GM12878 (cell line): ENCODE results near the gene ERC2. TPM values are rescaled to one million over a fixed set of nuclear protein-coding genes. Genes with fewer than 3 reads are reported as not detected.

ENCODE experiments used
- ATAC-seq: fragments of 200-7000 bp; cut with Tn5 transposase; 3 replicates; pipeline ENCODE4 v1.9.1; 2020; ENCODE audit warnings: mild to moderate bottlenecking, moderate library complexity
- BruUV-seq: library from RNA; stranded (reverse); fragments of 400-500 nt; replicated peaks from 2 replicates; lab custom pipeline; 2021; lab: Mats Ljungman, UMichigan
- CTCF ChIA-PET: fragments of 300-600 bp; sonication (Branson Sonifier 250); formaldehyde crosslinking; extraction: SDS; loops from one replicate; lab custom pipeline; 2021; ENCODE audit warnings: inconsistent platforms; lab: Yijun Ruan, JAX
- POLR2A ChIA-PET: fragments of 350-600 bp; formaldehyde crosslinking; extraction: SDS; loops from one replicate; lab custom pipeline; 2021; ENCODE audit warnings: inconsistent platforms; lab: Charles Lee
- RAD21 ChIA-PET: fragments of 300-600 bp; sonication (Branson Sonifier 250); formaldehyde crosslinking; loops from one replicate; lab custom pipeline; 2023; ENCODE audit warnings: antibody characterized with exemption; ENCODE audit not compliant: unreplicated experiment; lab: Charles Lee
- SMC1A ChIA-PET: fragments of 300-600 bp; sonication (Branson Sonifier 250); formaldehyde crosslinking; loops from one replicate; lab custom pipeline; 2023; ENCODE audit not compliant: unreplicated experiment, uncharacterized antibody; lab: Charles Lee
- DNase-seq: peaks from one replicate; pipeline ENCODE4 v3.0.0-alpha.2; 2011; ENCODE audit warnings: low read depth, low spot score
- FAIRE-seq: peaks from 3 replicates; lab custom pipeline; 2011; peaks lifted over from hg19 to GRCh38; lab: Jason Lieb, UNC
- H2AFZ ChIP-seq: 2 replicates; pipeline ENCODE4 v1.6.0; 2011; ENCODE audit warnings: low read depth, low read length, control low read depth; ENCODE audit not compliant: control insufficient read depth
- H3K27ac ChIP-seq: 2 replicates; pipeline ENCODE4 v1.5.1; 2011; ENCODE audit warnings: control low read depth; ENCODE audit not compliant: control insufficient read depth, insufficient read depth
- H3K27me3 ChIP-seq, 2 experiments: replicated peaks in 1 of 2; 2 replicates each; pipeline versions ENCODE4 v1.6.0 to v1.6.1; 2011; ENCODE audit warnings: low read length in 1 of 2; ENCODE audit not compliant: control insufficient read depth in 2 of 2, insufficient read depth in 2 of 2
- H3K36me3 ChIP-seq, 2 experiments: 2 replicates each; pipeline ENCODE4 v1.5.1; 2011; ENCODE audit warnings: low read length in 1 of 2; ENCODE audit not compliant: control insufficient read depth in 2 of 2, insufficient read depth in 2 of 2
- H3K4me1 ChIP-seq: 2 replicates; pipeline ENCODE4 v1.6.1; 2011; ENCODE audit warnings: mild to moderate bottlenecking, low read length, moderate library complexity, mixed read lengths; ENCODE audit not compliant: control insufficient read depth, insufficient read depth
- H3K4me2 ChIP-seq: 2 replicates; pipeline ENCODE4 v1.6.0; 2011; ENCODE audit warnings: control low read depth; ENCODE audit not compliant: control insufficient read depth, insufficient read depth
- H3K4me3 ChIP-seq: fragments of 200-600 bp; sonication (generic); 2 replicates; pipeline ENCODE4 v1.5.1; 2016
- H3K79me2 ChIP-seq: 2 replicates; pipeline ENCODE4 v1.6.0; 2011; ENCODE audit warnings: low read length; ENCODE audit not compliant: control insufficient read depth, insufficient read depth
- H3K9ac ChIP-seq: 2 replicates; pipeline ENCODE4 v1.8.0; 2011; ENCODE audit warnings: low read length, control low read depth, mixed read lengths; ENCODE audit not compliant: control insufficient read depth, insufficient read depth
- H3K9me3 ChIP-seq: replicated peaks from 3 replicates; pipeline ENCODE4 v1.5.1; 2011; ENCODE audit warnings: mild to moderate bottlenecking, low read length; ENCODE audit not compliant: control insufficient read depth, insufficient read depth
- H4K20me1 ChIP-seq: 2 replicates; pipeline ENCODE4 v1.6.0; 2011; ENCODE audit not compliant: control insufficient read depth, insufficient read depth
- ATF2 ChIP-seq: IDR thresholded peaks from 2 replicates; pipeline ENCODE4 v1.6.1; 2012; ENCODE audit warnings: low read length, inconsistent platforms
- CHD4 ChIP-seq: fragments of 200-600 bp; sonication (generic); IDR thresholded peaks from 2 replicates; pipeline ENCODE4 v1.6.1; 2016; ENCODE audit warnings: mild to moderate bottlenecking
- DPF2 ChIP-seq: fragments of 450-650 bp; IDR thresholded peaks from 2 replicates; pipeline ENCODE4 v1.6.1; 2017; ENCODE audit warnings: mild to moderate bottlenecking
- GABPA ChIP-seq: IDR thresholded peaks from 2 replicates; pipeline ENCODE4 v1.6.1; 2014; ENCODE audit warnings: antibody characterized with exemption, low read depth, mild to moderate bottlenecking, inconsistent platforms
- NR2F1 ChIP-seq: fragments of 450-650 bp; conservative IDR thresholded peaks from 2 replicates; pipeline ENCODE4 v1.6.1; 2017; ENCODE audit warnings: mild to moderate bottlenecking
- PAX5 ChIP-seq: IDR thresholded peaks from 2 replicates; pipeline ENCODE4 v1.6.1; 2011; ENCODE audit warnings: low read depth, low read length, borderline replicate concordance
- POU2F2 ChIP-seq: IDR thresholded peaks from 3 replicates; pipeline ENCODE4 v1.6.1; 2011; ENCODE audit warnings: low read depth, mild to moderate bottlenecking, low read length, borderline replicate concordance
- RBBP5 ChIP-seq: fragments of 200-600 bp; sonication (generic); conservative IDR thresholded peaks from 2 replicates; pipeline ENCODE4 v1.6.1; 2016
- STAT1 ChIP-seq: fragments of 450-650 bp; conservative IDR thresholded peaks from 2 replicates; pipeline ENCODE4 v1.6.1; 2014; ENCODE audit warnings: antibody characterized with exemption, mild to moderate bottlenecking
- SUZ12 ChIP-seq: fragments of 200-600 bp; sonication (generic); IDR thresholded peaks from one replicate; pipeline ENCODE4 v1.6.1; 2018; ENCODE audit warnings: antibody characterized with exemption, mild to moderate bottlenecking; ENCODE audit not compliant: unreplicated experiment
- TBL1XR1 ChIP-seq: IDR thresholded peaks from 2 replicates; pipeline ENCODE4 v1.6.1; 2012; ENCODE audit warnings: low read depth, low read length, improper control_type of control experiment
- WGBS: methylation state at CpG from one replicate; pipeline ENCODE4 v1.1.6; 2016; ENCODE audit warnings: low lambda C conversion rate; ENCODE audit not compliant: insufficient replicate concordance, insufficient coverage; ENCODE audit errors: missing lambda C conversion rate; 5-methylcytosine and 5-hydroxymethylcytosine counted together
- in situ Hi-C: fragments of 300-500 bp; cut with MboI; formaldehyde crosslinking; loops from 9 replicates; pipeline ENCODE4 v1.14.3; 2018; ENCODE audit warnings: mixed read lengths
- intact Hi-C: fragments of 100-400 bp; cut with micrococcal nuclease; formaldehyde crosslinking; loops from one replicate; pipeline ENCODE4 v1.14.2; 2022; ENCODE audit not compliant: unreplicated experiment
- polyA plus RNA-seq, 11 experiments: library from polyadenylated mRNA; depleted of rRNA in 4 of 11; unstranded in 6 of 11; stranded (reverse) in 5 of 11; fragments of >200 nt; fragmentation: Nextera tagmentation in 4 of 11; fragmentation: Illumina TruSeq in 1 of 11; extraction: Ambion mirVana in 4 of 11; extraction: Trizol in 1 of 11; gene quantifications; 1 replicate in 1 of 11; 2 replicates in 10 of 11; pipeline versions ENCODE4 v1.2.1 to v1.2.3, GENCODE V29; 2011 to 2016; ENCODE audit warnings: inconsistent platforms in 2 of 11, missing spikeins in 2 of 11, low read depth in 1 of 11
- total RNA-seq, 4 experiments: library from RNA; depleted of rRNA in 3 of 4; stranded (reverse); fragments of >200 nt in 3 of 4; fragmentation: Illumina TruSeq in 1 of 4; extraction: Trizol in 1 of 4; gene quantifications; 2 replicates each; pipeline versions ENCODE4 v1.2.1 to v1.2.3, GENCODE V29; 2013 to 2021

ERC2 gene
- total and polyA plus RNA-seq, 10 of the 15 experiments (the other 5 are each of a cell fraction or from before 2014, with no cell fraction given), result 0.06 to 1.4 (median 0.12) TPM; not detected in 3

DNA sequence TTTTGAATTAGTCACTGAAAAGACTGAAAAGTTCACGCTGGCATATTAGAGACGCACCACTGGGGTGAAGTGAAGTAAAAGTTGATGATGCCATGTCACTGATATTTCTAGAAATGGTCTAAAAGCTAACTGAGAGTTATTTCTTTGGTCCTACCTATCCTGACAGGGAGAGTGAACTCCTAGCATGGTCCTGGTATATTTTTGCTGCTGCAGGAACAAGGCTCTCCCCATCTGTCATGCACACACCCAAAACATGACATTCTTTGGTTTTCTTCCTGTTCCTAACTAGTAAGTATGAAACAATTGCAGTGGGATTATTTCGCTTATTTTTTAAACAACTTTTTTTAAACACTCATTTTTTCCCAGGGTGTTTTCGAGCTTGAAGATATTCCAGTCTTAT is 466.7 kb downstream of the ERC2 start (continued):
- TF ChIP-seq POU2F2 (no peak), SUZ12 (no peak), PAX5 (no peak), STAT1 (no peak), TBL1XR1 (no peak)
- TF ChIP-seq, all 136 proteins: peak for 0

DNA sequence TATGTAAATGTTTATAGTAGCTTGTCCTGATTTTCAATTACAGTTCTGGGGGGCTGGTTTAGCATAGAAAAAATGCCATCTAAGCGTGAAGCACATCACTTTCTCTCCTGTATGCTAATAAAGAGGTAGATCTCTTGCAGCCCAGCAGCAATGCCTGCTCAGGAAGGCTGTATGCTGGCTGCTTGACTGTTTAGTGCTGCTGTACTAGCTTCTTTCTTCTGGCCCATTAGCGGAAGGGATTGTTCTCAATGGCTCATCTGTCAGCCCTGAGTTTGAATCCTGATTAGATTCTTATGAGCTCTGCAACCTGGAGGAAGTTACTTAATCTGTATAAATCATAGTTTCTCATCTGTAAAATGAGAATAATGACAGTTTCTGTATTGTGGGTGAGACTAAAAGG is 478.9 kb downstream of the ERC2 start:
- RAD21 ChIA-PET, result no interaction called here
- in situ Hi-C loops, result no loop called here

DNA sequence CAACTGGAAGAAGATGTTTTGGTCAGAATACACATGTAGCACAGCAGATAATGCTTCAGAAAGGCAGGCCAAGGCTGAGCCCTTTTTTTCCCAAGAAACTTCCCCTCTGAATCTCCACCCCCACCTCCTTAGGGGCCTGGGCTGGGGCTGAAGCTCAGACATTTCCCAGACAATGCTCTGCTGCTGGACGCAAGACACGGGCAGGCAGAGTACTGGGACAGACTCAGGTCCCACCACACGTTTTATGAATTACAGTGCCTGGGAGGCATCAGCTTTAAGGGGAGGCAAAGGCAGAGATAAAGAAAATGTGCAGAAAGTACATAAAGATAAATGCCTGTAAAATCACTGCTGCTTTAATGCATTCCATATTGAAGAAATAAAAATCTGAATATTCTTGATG is 479.4 kb downstream of the ERC2 start:
- Histone ChIP-seq H3K4me3 (no peak overlapping the region), H3K36me3 (no peaks in the 10 kb centered on the region), H3K4me2 (no peak overlapping the region), H3K27me3 (no peaks in the 10 kb centered on the region; a peak in 2 of 4 replicates), H3K79me2 (no peaks in the 10 kb centered on the region), H3K27ac (no peak overlapping the region), H2AFZ (no peak overlapping the region), H4K20me1 (no peaks in the 10 kb centered on the region), H3K4me1 (no peaks in the 10 kb centered on the region), H3K9me3 (no peaks in the 10 kb centered on the region), H3K9ac (no peak overlapping the region)
- no peak for FAIRE-seq
- intact Hi-C loops (no loop called here), in situ Hi-C loops (no loop called here)
- ChIA-PET CTCF (interaction anchor here (0.7 kb wide), 1 partner anchor 16 kb away, joined by 3 read pairs; no protein-coding TSS in a partner anchor), POLR2A (no interaction called here), SMC1A (interaction anchor here (0.8 kb wide), 1 partner anchor 56 kb away, joined by 3 read pairs; no protein-coding TSS in a partner anchor), RAD21 (no interaction called here)
- TF ChIP-seq NR2F1 (no peak), DPF2 (no peak), ATF2 (no peak), CHD4 (no peak), RBBP5 (no peak)
- no peak for DNase-seq
- ATAC-seq, result no peak
- 17% methylated on average over 3 of the region's 3 CpGs for WGBS
- BruUV-seq, result no TSS peak

More for the DNA sequence above, 478.9 kb downstream of the ERC2 start:
- Histone ChIP-seq H3K36me3 (no peaks in the 10 kb centered on the region), H3K4me2 (no peak overlapping the region), H3K4me1 (no peaks in the 10 kb centered on the region), H4K20me1 (no peaks in the 10 kb centered on the region), H3K4me3 (no peak overlapping the region), H3K9me3 (no peaks in the 10 kb centered on the region), H3K27me3 (no peaks in the 10 kb centered on the region; a peak in 2 of 4 replicates), H3K27ac (no peak overlapping the region), H3K79me2 (no peaks in the 10 kb centered on the region), H2AFZ (no peak overlapping the region), H3K9ac (no peak overlapping the region)
- SMC1A ChIA-PET, result interaction anchor here (0.8 kb wide), 1 partner anchor 57 kb away, joined by 3 read pairs; no protein-coding TSS in a partner anchor
- no TSS peak for BruUV-seq
- POLR2A ChIA-PET, result no interaction called here
- WGBS, result 50% methylated on average over 2 of the region's 2 CpGs
- DNase-seq, result no peak
- ATAC-seq, result no peak
- CTCF ChIA-PET, result interaction anchor here (0.7 kb wide), 1 partner anchor 16 kb away, joined by 3 read pairs; no protein-coding TSS in a partner anchor
- no peak for TF ChIP-seq GABPA
- no peak for FAIRE-seq
- intact Hi-C loops, result no loop called here
